Activated B cell treated with CpG ODN at 0.5 μM for 24 hours (primary cell): ENCODE results near the gene RHO. TPM values are rescaled to one million over a fixed set of nuclear protein-coding genes. Genes with fewer than 3 reads are reported as not detected.

Experiments
- ATAC-seq: fragments of 200-7000 bp; cut with Tn5 transposase; one replicate; pipeline ENCODE4 v1.10.0; 2021; ENCODE audit warnings: low read depth, mild to moderate bottlenecking, moderate library complexity
- CTCF ChIA-PET: fragments of 350-600 bp; sonication (Branson Sonifier 250); formaldehyde crosslinking; loops from one replicate; lab custom pipeline; 2021; ENCODE audit warnings: antibody characterized with exemption; lab: Charles Lee
- POLR2A ChIA-PET: fragments of 350-600 bp; sonication (Branson Sonifier 250); formaldehyde crosslinking; loops from one replicate; lab custom pipeline; 2021; ENCODE audit warnings: antibody characterized with exemption; lab: Charles Lee
- DNase-seq: peaks from one replicate; pipeline ENCODE4 v3.0.0; 2022
- H3K27ac Mint-ChIP-seq: one replicate; pipeline ENCODE4 v1.8.0; 2020; ENCODE audit warnings: mixed read lengths
- H3K27me3 Mint-ChIP-seq: one replicate; pipeline ENCODE4 v1.8.0; 2021; ENCODE audit warnings: mixed read lengths
- H3K36me3 Mint-ChIP-seq: one replicate; pipeline ENCODE4 v1.8.0; 2021; ENCODE audit warnings: low read depth, mixed read lengths
- H3K4me1 Mint-ChIP-seq: one replicate; pipeline ENCODE4 v1.8.0; 2021; ENCODE audit warnings: mixed read lengths
- H3K4me3 Mint-ChIP-seq: one replicate; pipeline ENCODE4 v1.8.0; 2020; ENCODE audit warnings: mild to moderate bottlenecking, mixed read lengths
- H3K9me3 Mint-ChIP-seq: one replicate; pipeline ENCODE4 v1.8.0; 2020; ENCODE audit warnings: mixed read lengths
- intact Hi-C: fragments of 100-400 bp; cut with micrococcal nuclease; formaldehyde crosslinking; loops from one replicate; pipeline ENCODE4 v1.15.1; 2024
- total RNA-seq: library from RNA; stranded (reverse); gene quantifications from 2 replicates; pipeline ENCODE4 v1.2.3, GENCODE V29; 2022
- TF ChIP-seq, protein P1 (sequence below): fragments of 200-600 bp; IDR thresholded peaks from one replicate; pipeline ENCODE4 v1.8.0; 2022; ENCODE audit warnings: antibody characterized with exemption, mild to moderate bottlenecking

RHO gene
- total RNA-seq, 1 donor from 2014 or later = not detected

DNA sequence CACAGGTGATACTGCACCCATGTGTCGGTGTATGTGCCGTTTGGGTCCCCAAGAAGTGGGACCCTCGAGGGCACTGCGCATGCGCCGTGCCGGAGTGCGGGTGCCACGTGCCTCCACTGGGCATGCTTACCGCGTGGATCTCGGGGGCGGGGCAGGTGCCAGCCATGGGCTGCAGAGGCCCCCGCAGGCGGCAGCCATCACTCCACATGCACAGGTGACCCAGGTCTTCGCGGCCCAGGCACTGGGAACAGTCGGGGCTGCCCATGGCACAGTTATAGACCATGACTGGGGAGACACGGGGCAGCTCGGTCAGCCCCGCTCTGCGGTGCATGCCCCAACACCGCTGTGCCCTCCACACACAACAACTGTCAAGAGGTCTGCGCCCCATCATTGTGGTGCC is 45.8 kb downstream of the RHO start:
- no peak for ATAC-seq
- TF ChIP-seq, protein P1, sequence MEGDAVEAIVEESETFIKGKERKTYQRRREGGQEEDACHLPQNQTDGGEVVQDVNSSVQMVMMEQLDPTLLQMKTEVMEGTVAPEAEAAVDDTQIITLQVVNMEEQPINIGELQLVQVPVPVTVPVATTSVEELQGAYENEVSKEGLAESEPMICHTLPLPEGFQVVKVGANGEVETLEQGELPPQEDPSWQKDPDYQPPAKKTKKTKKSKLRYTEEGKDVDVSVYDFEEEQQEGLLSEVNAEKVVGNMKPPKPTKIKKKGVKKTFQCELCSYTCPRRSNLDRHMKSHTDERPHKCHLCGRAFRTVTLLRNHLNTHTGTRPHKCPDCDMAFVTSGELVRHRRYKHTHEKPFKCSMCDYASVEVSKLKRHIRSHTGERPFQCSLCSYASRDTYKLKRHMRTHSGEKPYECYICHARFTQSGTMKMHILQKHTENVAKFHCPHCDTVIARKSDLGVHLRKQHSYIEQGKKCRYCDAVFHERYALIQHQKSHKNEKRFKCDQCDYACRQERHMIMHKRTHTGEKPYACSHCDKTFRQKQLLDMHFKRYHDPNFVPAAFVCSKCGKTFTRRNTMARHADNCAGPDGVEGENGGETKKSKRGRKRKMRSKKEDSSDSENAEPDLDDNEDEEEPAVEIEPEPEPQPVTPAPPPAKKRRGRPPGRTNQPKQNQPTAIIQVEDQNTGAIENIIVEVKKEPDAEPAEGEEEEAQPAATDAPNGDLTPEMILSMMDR = no peak
- intact Hi-C loops = no loop called here
- no peak for DNase-seq
- Mint-ChIP-seq H3K4me3 (no peak overlapping the region), H3K4me1 (peaks cover 57% of the 10 kb centered on the region), H3K27ac (no peak overlapping the region), H3K27me3 (no peaks in the 10 kb centered on the region), H3K9me3 (no peaks in the 10 kb centered on the region), H3K36me3 (no peaks in the 10 kb centered on the region)
- POLR2A ChIA-PET = no interaction called here
- CTCF ChIA-PET = no interaction called here

DNA sequence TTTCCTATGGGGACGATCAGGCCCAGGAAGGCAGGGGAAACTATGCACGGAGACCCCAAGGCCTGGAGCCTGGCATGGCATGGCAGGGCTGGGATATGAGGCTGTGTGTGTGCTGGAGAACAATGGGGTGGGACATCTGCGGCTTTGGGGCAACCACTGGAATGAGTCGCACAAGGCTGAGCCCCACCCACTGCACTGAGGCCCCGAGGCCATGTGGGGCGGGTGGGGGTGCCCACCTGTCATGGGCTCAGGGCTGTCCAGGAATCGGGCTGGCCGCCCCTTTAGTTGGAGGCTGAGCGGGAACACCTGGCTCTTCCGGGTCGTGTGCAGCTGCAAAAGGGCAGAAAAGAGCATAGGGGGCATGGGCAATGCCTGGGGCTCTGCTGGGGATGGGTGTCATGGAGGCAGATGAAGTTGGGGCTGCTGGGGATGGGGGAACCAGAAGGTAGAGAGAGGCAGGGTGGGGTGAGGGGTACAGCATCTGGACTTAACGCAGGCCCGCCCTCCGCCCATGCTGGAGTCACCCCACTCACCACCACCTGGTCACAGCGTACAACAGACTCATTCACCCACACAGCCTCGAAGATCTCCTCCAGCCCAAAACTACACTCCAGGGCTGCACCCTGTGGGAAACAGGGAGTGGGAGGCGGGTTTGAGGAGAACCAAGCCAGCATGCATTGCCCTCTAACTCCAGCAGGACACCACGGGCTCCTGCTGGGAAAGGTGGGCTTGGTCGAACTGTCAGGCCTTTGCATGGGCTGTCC is 47.0 kb downstream of the RHO start:
- Mint-ChIP-seq H3K4me3 (no peak overlapping the region), H3K27me3 (no peaks in the 10 kb centered on the region), H3K36me3 (no peaks in the 10 kb centered on the region), H3K9me3 (no peaks in the 10 kb centered on the region), H3K27ac (no peak overlapping the region), H3K4me1 (peaks cover 62% of the 10 kb centered on the region)
- no peak for DNase-seq
- intact Hi-C loops = loop anchor here (5.0 kb wide), 2 partner anchors 138 to 298 kb away; partner anchors contain the start of genes HMCES and MBD4
- CTCF ChIA-PET = no interaction called here
- TF ChIP-seq, protein P1 = no peak
- POLR2A ChIA-PET = no interaction called here
- ATAC-seq = no peak

DNA sequence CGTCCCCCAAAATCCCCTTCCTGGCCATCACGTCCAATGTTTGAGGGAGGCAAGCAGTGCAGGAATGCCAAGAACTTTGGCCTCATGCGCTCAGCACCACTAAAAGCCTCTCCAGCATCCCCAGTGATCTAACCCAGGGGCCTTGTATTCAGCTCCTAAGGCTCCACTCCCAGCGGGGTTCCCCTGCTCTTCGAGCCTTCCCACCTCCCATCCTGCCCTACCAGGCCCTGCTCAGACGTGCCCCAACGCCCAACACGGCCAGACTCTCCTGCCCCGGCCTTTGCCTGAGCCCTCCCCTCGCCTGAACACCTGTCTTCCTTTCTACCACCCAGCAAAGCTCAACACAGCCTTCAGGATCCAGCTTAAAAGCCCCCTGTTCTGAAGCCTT is 47.6 kb downstream of the RHO start:
- H3K9me3 Mint-ChIP-seq = no peaks in the 10 kb centered on the region
- H3K27me3 Mint-ChIP-seq = no peaks in the 10 kb centered on the region
- H3K36me3 Mint-ChIP-seq = no peaks in the 10 kb centered on the region
- ChIA-PET CTCF (interaction anchor here (1.9 to 2.0 kb wide), 2 partner anchors 50 to 86 kb away, joined by 5 to 11 read pairs; no protein-coding TSS in a partner anchor), POLR2A (interaction anchor here (1.5 to 1.6 kb wide), 2 partner anchors 9 to 136 kb away, joined by 3 to 10 read pairs; partner anchors contain the start of genes IFT122 and MBD4)
- H3K4me1 Mint-ChIP-seq = peaks cover 61% of the 10 kb centered on the region
- H3K27ac Mint-ChIP-seq = peak overlapping the region; percentile 86
- no peak overlapping the region for H3K4me3 Mint-ChIP-seq
- DNase-seq (no peak), ATAC-seq (no peak)
- TF ChIP-seq, protein P1 = no peak
- intact Hi-C loops = loop anchor here (5.0 kb wide), 2 partner anchors 139 to 299 kb away; partner anchors contain the start of genes HMCES and MBD4

DNA sequence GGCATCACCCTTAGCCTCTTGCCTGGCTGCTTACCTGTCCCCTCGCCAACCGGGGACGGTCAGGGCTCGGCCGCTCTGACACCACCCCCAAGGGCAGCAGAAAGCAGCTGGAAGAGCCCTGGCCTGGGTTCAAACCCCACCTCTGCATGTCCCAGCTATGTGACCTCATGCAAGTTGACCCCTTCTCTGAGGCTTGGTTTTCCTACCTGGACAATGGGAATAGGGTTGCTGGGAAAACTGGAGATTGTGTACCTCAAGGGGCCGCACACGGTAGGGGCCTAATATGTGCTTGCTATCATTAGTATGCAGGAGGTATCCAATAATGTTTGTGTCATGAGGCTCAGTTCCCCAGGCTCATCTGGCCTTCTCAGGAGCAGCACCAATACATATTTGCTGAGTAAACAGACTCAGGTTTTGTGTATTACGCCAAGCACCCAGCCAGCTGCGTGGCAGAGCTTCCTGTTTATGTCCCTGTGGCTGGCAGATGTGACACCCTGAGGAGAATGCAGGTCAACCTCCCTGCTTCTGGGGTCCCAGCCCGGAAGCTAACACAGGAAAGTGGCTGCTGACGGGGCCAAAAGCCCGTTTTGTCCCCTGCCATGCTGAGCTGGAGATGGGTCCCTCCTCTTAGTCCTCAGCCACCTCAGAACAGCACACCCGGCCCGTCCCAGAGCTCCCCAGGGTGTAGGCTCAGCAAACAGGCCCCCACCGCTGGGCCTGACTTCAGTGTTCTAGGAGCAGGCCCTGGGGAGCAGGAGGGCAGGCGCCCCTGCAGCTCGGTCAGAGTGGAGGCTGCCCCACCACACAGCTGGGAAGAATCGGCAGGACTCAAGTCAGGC is 48.3 kb downstream of the RHO start:
- intact Hi-C loops = loop anchor here (5.0 kb wide), 2 partner anchors 139 to 299 kb away; partner anchors contain the start of genes HMCES and MBD4
- ATAC-seq (peak; percentile 63), DNase-seq (peak; percentile 53)
- Mint-ChIP-seq H3K9me3 (no peaks in the 10 kb centered on the region), H3K4me3 (peak overlapping the region; percentile 48), H3K4me1 (peaks cover 61% of the 10 kb centered on the region), H3K27ac (peak overlapping the region; percentile 86), H3K36me3 (no peaks in the 10 kb centered on the region), H3K27me3 (no peaks in the 10 kb centered on the region)
- CTCF ChIA-PET = interaction anchor here (1.1 to 2.0 kb wide), 3 partner anchors 41 to 87 kb away, joined by 3 to 11 read pairs (median 5); no protein-coding TSS in a partner anchor
- POLR2A ChIA-PET = interaction anchor here (0.6 to 2.3 kb wide), 12 partner anchors 10 to 535 kb away, joined by 3 to 14 read pairs (median 4); partner anchors contain the start of genes IFT122, MBD4 and TMCC1
- TF ChIP-seq, protein P1 = no peak
